ENCODE results near the gene LRIG3.

Gene LRIG3

GRCh38 chr12:58939399-58940100, 19.2 kb upstream of the LRIG3 start:
- Histone ChIP-seq H3K4me1 (ENCODE audit: low read length) (no peaks in the 10 kb centered on the region), H3K27ac (ENCODE audit: low read length) (no peak overlapping the region), H2AFZ (ENCODE audit: low read depth, low read length) (no peak overlapping the region), H3K36me3 (replicated peaks; ENCODE audit: low read depth, low read length) (no peaks in the 10 kb centered on the region), H3K4me2 (ENCODE audit: low read length) (no peak overlapping the region), H3K9ac (ENCODE audit: low read length) (no peak overlapping the region), H3K4me3 (ENCODE audit: low read length) (no peak overlapping the region), H3K27me3 (ENCODE audit: low read depth, low read length) (no peaks in the 10 kb centered on the region), H3K9me3 (ENCODE audit: insufficient read depth, low read length) (no peaks in the 10 kb centered on the region), H4K20me1 (ENCODE audit: insufficient read depth, low read length) (no peaks in the 10 kb centered on the region), H3K79me2 (ENCODE audit: low read length) (no peaks in the 10 kb centered on the region)
- no peak for TF ChIP-seq EZH2phosphoT487 (IDR thresholded peaks at IDR 0.05; ENCODE audit: low read depth)
- TF ChIP-seq, protein P1, sequence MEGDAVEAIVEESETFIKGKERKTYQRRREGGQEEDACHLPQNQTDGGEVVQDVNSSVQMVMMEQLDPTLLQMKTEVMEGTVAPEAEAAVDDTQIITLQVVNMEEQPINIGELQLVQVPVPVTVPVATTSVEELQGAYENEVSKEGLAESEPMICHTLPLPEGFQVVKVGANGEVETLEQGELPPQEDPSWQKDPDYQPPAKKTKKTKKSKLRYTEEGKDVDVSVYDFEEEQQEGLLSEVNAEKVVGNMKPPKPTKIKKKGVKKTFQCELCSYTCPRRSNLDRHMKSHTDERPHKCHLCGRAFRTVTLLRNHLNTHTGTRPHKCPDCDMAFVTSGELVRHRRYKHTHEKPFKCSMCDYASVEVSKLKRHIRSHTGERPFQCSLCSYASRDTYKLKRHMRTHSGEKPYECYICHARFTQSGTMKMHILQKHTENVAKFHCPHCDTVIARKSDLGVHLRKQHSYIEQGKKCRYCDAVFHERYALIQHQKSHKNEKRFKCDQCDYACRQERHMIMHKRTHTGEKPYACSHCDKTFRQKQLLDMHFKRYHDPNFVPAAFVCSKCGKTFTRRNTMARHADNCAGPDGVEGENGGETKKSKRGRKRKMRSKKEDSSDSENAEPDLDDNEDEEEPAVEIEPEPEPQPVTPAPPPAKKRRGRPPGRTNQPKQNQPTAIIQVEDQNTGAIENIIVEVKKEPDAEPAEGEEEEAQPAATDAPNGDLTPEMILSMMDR (IDR thresholded peaks at IDR 0.05; ENCODE audit: low read depth, low read length), result no peak

DNA sequence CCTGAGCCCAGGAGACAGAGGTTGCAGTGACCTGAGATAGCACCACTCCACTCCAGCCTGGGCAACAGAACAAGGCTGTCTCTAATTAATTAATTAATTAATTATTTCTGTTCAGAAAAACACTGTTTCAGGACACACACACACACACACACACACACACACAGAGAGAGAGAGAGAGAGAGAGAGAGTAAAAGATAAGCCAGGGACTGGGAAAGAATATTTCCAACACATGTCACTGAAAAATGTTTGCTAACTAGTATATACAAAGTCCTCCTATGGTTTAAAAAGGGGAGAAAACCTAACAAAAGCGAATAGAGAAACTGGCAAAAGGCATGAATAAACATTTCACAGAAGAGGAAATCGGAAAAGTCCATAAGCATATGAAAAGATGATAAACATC, 18.1 kb upstream of the LRIG3 start:
- Histone ChIP-seq H3K4me3 (ENCODE audit: low read length) (no peak overlapping the region), H4K20me1 (ENCODE audit: insufficient read depth, low read length) (no peaks in the 10 kb centered on the region), H3K9me3 (ENCODE audit: insufficient read depth, low read length) (no peaks in the 10 kb centered on the region), H2AFZ (ENCODE audit: low read depth, low read length) (no peak overlapping the region), H3K4me1 (ENCODE audit: low read length) (no peaks in the 10 kb centered on the region), H3K79me2 (ENCODE audit: low read length) (no peaks in the 10 kb centered on the region), H3K36me3 (replicated peaks; ENCODE audit: low read depth, low read length) (no peaks in the 10 kb centered on the region), H3K4me2 (ENCODE audit: low read length) (no peak overlapping the region), H3K27me3 (ENCODE audit: low read depth, low read length) (no peaks in the 10 kb centered on the region), H3K27ac (ENCODE audit: low read length) (no peak overlapping the region), H3K9ac (ENCODE audit: low read length) (no peak overlapping the region)
- TF ChIP-seq, protein P1 (IDR thresholded peaks at IDR 0.05; ENCODE audit: low read depth, low read length), result no peak
- no peak for TF ChIP-seq EZH2phosphoT487 (IDR thresholded peaks at IDR 0.05; ENCODE audit: low read depth)

GRCh38 chr12:58934528-58934927, 14.2 kb upstream of the LRIG3 start:
- Histone ChIP-seq H3K36me3 (replicated peaks; ENCODE audit: low read depth, low read length) (no peaks in the 10 kb centered on the region), H3K27ac (ENCODE audit: low read length) (no peak overlapping the region), H3K4me2 (ENCODE audit: low read length) (no peak overlapping the region), H3K9ac (ENCODE audit: low read length) (no peak overlapping the region), H3K9me3 (ENCODE audit: insufficient read depth, low read length) (no peaks in the 10 kb centered on the region), H3K4me3 (ENCODE audit: low read length) (no peak overlapping the region), H4K20me1 (ENCODE audit: insufficient read depth, low read length) (no peaks in the 10 kb centered on the region), H3K27me3 (ENCODE audit: low read depth, low read length) (no peaks in the 10 kb centered on the region), H3K79me2 (ENCODE audit: low read length) (no peaks in the 10 kb centered on the region), H2AFZ (ENCODE audit: low read depth, low read length) (no peak overlapping the region), H3K4me1 (ENCODE audit: low read length) (no peaks in the 10 kb centered on the region)
- TF ChIP-seq EZH2phosphoT487 (IDR thresholded peaks at IDR 0.05; ENCODE audit: low read depth), result no peak
- TF ChIP-seq, protein P1 (IDR thresholded peaks at IDR 0.05; ENCODE audit: low read depth, low read length), result no peak

DNA sequence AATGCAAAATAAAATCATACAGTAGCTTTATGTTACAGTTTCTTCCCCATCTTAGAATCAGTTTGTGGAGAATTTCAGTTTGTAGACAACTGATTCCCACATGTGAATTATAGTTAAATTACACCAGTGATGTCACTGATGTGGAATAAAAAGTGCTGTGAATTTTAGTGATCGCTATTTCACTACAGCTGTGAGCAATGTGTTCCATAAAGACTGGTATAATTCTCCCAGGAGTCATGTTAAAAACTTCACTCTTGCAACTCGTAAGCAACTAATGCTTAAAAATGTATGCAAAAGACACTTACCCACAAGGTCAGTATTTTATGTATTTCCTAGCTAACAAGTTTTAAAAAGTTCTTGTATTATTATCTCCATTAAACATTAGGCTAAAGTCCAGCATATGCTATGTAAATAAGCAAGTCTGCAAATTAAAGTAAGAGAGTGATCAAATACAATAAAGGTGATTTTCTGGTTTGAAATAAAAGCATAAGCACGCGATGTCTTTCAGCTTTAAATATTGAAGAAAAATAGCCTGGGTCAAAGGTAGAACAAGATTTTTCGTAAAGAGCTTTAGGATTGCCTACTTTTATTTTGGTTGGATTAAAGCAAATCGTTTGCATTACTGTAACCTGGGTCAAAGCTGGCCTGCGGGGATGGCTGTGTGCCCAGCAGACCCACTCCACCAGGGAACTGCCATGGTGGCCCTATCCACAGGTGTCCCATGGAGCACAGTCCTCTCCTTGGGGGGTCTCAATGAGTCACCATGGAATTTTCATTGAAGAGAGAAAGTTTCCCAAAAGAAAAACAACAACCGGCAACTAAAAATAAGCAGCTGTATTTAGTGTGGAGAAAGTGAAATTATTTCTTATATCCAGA, 12.7 kb upstream of the LRIG3 start:
- H3K4me1 ChIP-seq (ENCODE audit: low read length), result no peaks in the 10 kb centered on the region
- no peaks in the 10 kb centered on the region for H3K36me3 ChIP-seq (replicated peaks; ENCODE audit: low read depth, low read length)
- H3K79me2 ChIP-seq (ENCODE audit: low read length), result no peaks in the 10 kb centered on the region
- no peak overlapping the region for H3K4me2 ChIP-seq (ENCODE audit: low read length)
- no peak overlapping the region for H2AFZ ChIP-seq (ENCODE audit: low read depth, low read length)
- no peak for TF ChIP-seq EZH2phosphoT487 (IDR thresholded peaks at IDR 0.05; ENCODE audit: low read depth)
- TF ChIP-seq, protein P1 (IDR thresholded peaks at IDR 0.05; ENCODE audit: low read depth, low read length), result no peak
- no peak overlapping the region for H3K4me3 ChIP-seq (ENCODE audit: low read length)
- H3K27ac ChIP-seq (ENCODE audit: low read length), result no peak overlapping the region
- no peaks in the 10 kb centered on the region for H3K9me3 ChIP-seq (ENCODE audit: insufficient read depth, low read length)
- H3K27me3 ChIP-seq (ENCODE audit: low read depth, low read length), result no peaks in the 10 kb centered on the region
- no peaks in the 10 kb centered on the region for H4K20me1 ChIP-seq (ENCODE audit: insufficient read depth, low read length)
- no peak overlapping the region for H3K9ac ChIP-seq (ENCODE audit: low read length)

Measured in OCI-LY3 (cell line).